Nephron progenitor cell (in vitro differentiated cells): ENCODE data around the gene SUMF1.

Source experiments
- DNase-seq: peaks from one replicate; pipeline ENCODE4 v3.0.0; 2021
- H3K27ac Mint-ChIP-seq: 2 replicates; pipeline ENCODE4 v1.8.0; 2021; ENCODE audit warnings: mild to moderate bottlenecking, moderate library complexity, mixed read lengths
- H3K27me3 Mint-ChIP-seq: 2 replicates; pipeline ENCODE4 v1.8.0; 2021; ENCODE audit warnings: mild to moderate bottlenecking, low read depth, mixed read lengths; ENCODE audit not compliant: poor library complexity
- H3K36me3 Mint-ChIP-seq: 2 replicates; pipeline ENCODE4 v1.8.0; 2021; ENCODE audit warnings: low read depth, mixed read lengths
- H3K4me1 Mint-ChIP-seq: 2 replicates; pipeline ENCODE4 v1.8.0; 2021; ENCODE audit warnings: mixed read lengths
- H3K4me3 Mint-ChIP-seq: 2 replicates; pipeline ENCODE4 v1.8.0; 2021; ENCODE audit warnings: mild to moderate bottlenecking, moderate library complexity, mixed read lengths
- H3K9me3 Mint-ChIP-seq: 2 replicates; pipeline ENCODE4 v1.8.0; 2021; ENCODE audit warnings: mild to moderate bottlenecking, moderate library complexity, mixed read lengths
- CTCF ChIP-seq: fragments of 200-600 bp; sonication (generic); IDR thresholded peaks from 2 replicates; pipeline ENCODE4 v1.5.0; 2021; ENCODE audit warnings: antibody characterized with exemption

SUMF1 gene

GRCh38 chr3:4407941-4408340 is 59.1 kb downstream of the SUMF1 start:
- no peak for TF ChIP-seq CTCF
- Mint-ChIP-seq H3K4me3 (no peak overlapping the region), H3K36me3 (peaks cover 36% of the 10 kb centered on the region), H3K9me3 (no peaks in the 10 kb centered on the region), H3K4me1 (peaks cover 20% of the 10 kb centered on the region), H3K27ac (no peak overlapping the region), H3K27me3 (peaks cover 3% of the 10 kb centered on the region)
- DNase-seq: no peak

- no peak for TF ChIP-seq CTCF
- no peak overlapping the region for H3K4me3 Mint-ChIP-seq
- peaks cover 20% of the 10 kb centered on the region for H3K4me1 Mint-ChIP-seq
- H3K36me3 Mint-ChIP-seq: peaks cover 39% of the 10 kb centered on the region
- H3K27ac Mint-ChIP-seq: no peak overlapping the region
- no peak for DNase-seq
- H3K9me3 Mint-ChIP-seq: no peaks in the 10 kb centered on the region
- peaks cover 3% of the 10 kb centered on the region for H3K27me3 Mint-ChIP-seq
Observed at GRCh38 chr3:4406746-4407568, 60.1 kb downstream of the SUMF1 start.

GRCh38 chr3:4404881-4405280 is 62.2 kb downstream of the SUMF1 start:
- Mint-ChIP-seq H3K9me3 (no peaks in the 10 kb centered on the region), H3K4me1 (peaks cover 22% of the 10 kb centered on the region), H3K27me3 (peaks cover 3% of the 10 kb centered on the region), H3K4me3 (no peak overlapping the region), H3K36me3 (peaks cover 41% of the 10 kb centered on the region), H3K27ac (peak overlapping the region; percentile 87)
- no peak for TF ChIP-seq CTCF
- no peak for DNase-seq

- no peak for DNase-seq
- Mint-ChIP-seq H3K4me1 (peaks cover 22% of the 10 kb centered on the region), H3K27ac (no peak overlapping the region), H3K9me3 (no peaks in the 10 kb centered on the region), H3K27me3 (peaks cover 3% of the 10 kb centered on the region), H3K36me3 (peaks cover 56% of the 10 kb centered on the region), H3K4me3 (no peak overlapping the region)
- no peak for TF ChIP-seq CTCF
Observed at GRCh38 chr3:4401441-4401840, 65.6 kb downstream of the SUMF1 start.

GRCh38 chr3:4399476-4399875 is 67.6 kb downstream of the SUMF1 start:
- peaks cover 70% of the 10 kb centered on the region for H3K36me3 Mint-ChIP-seq
- H3K4me3 Mint-ChIP-seq: no peak overlapping the region
- H3K9me3 Mint-ChIP-seq: no peaks in the 10 kb centered on the region
- H3K27ac Mint-ChIP-seq: peak overlapping the region; percentile 3
- no peaks in the 10 kb centered on the region for H3K27me3 Mint-ChIP-seq
- H3K4me1 Mint-ChIP-seq: peaks cover 15% of the 10 kb centered on the region
- no peak for DNase-seq
- no peak for TF ChIP-seq CTCF

- Mint-ChIP-seq H3K4me1 (peaks cover 12% of the 10 kb centered on the region), H3K4me3 (no peak overlapping the region), H3K9me3 (no peaks in the 10 kb centered on the region), H3K36me3 (peaks cover 69% of the 10 kb centered on the region), H3K27ac (peak overlapping the region; percentile 3), H3K27me3 (no peaks in the 10 kb centered on the region)
- no peak for TF ChIP-seq CTCF
- no peak for DNase-seq
Observed at GRCh38 chr3:4398941-4399245, 68.2 kb downstream of the SUMF1 start.
